HepG2 (cell line): ENCODE results near the gene DDAH1. TPM values are rescaled to one million over a fixed set of nuclear protein-coding genes. Genes with fewer than 3 reads are reported as not detected.

ENCODE experiments used
- ARID2 ChIP-seq: sonication (generic); formaldehyde crosslinking; IDR thresholded peaks from 2 replicates; pipeline ENCODE4 v1.8.1; 2022; ENCODE audit warnings: mild to moderate bottlenecking, missing genetic modification reagents, borderline replicate concordance
- BRF2 ChIP-seq: sonication (generic); formaldehyde crosslinking; IDR thresholded peaks from 2 replicates; pipeline ENCODE4 v1.8.1; 2022; ENCODE audit warnings: mild to moderate bottlenecking, missing genetic modification reagents
- CBX2 ChIP-seq, 2 experiments: fragments of 200-600 bp in 1 of 2; sonication (generic); formaldehyde crosslinking in 1 of 2; IDR thresholded peaks; 2 replicates each; pipeline versions ENCODE4 v1.7.0 to v1.8.1; 2018 to 2022; ENCODE audit warnings: low read depth in 2 of 2, low read length in 1 of 2, mild to moderate bottlenecking in 1 of 2, missing genetic modification reagents in 1 of 2
- CCAR2 ChIP-seq: fragments of 200-400 bp; formaldehyde crosslinking; optimal IDR thresholded peaks from 2 replicates; pipeline ENCODE3; 2018; ENCODE audit warnings: low read depth, mild to moderate bottlenecking, low read length, moderate library complexity
- DMAP1 ChIP-seq: IDR thresholded peaks from 2 replicates; pipeline ENCODE4 v1.6.1; 2016
- ELF3 ChIP-seq: IDR thresholded peaks from 2 replicates; pipeline ENCODE4 v1.6.1; 2016; ENCODE audit warnings: missing genetic modification reagents, missing compliant biosample characterization
- KLF6 ChIP-seq: IDR thresholded peaks from 2 replicates; pipeline ENCODE4 v1.8.0; 2016; ENCODE audit warnings: missing biosample characterization, missing genetic modification reagents
- LBX2 ChIP-seq: sonication (generic); formaldehyde crosslinking; IDR thresholded peaks from 2 replicates; pipeline ENCODE4 v1.5.0; 2020; ENCODE audit warnings: missing genetic modification reagents, mild to moderate bottlenecking, borderline replicate concordance
- MLLT10 ChIP-seq: sonication (generic); formaldehyde crosslinking; IDR thresholded peaks from 2 replicates; pipeline ENCODE4 v1.4.0; 2020; ENCODE audit warnings: missing genetic modification reagents
- MZF1 ChIP-seq: sonication (generic); formaldehyde crosslinking; IDR thresholded peaks from 2 replicates; pipeline ENCODE4 v1.8.1; 2023; ENCODE audit warnings: mild to moderate bottlenecking, missing genetic modification reagents, borderline replicate concordance
- NFATC3 ChIP-seq: sonication (generic); formaldehyde crosslinking; IDR thresholded peaks from 2 replicates; pipeline ENCODE4 v1.5.1; 2020; ENCODE audit warnings: mild to moderate bottlenecking, missing genetic modification reagents
- TRIM22 ChIP-seq: fragments of 450-650 bp; IDR thresholded peaks from 2 replicates; pipeline ENCODE4 v1.6.1; 2017
- ZNF121 ChIP-seq: sonication (generic); formaldehyde crosslinking; IDR thresholded peaks from 2 replicates; pipeline ENCODE4 v1.5.0; 2020; ENCODE audit warnings: mild to moderate bottlenecking, missing genetic modification reagents
- ZNF18 ChIP-seq: sonication (generic); formaldehyde crosslinking; IDR thresholded peaks from 2 replicates; pipeline ENCODE4 v1.8.0; 2022; ENCODE audit warnings: mild to moderate bottlenecking, missing genetic modification reagents; ENCODE audit not compliant: insufficient replicate concordance
- ZNF329 ChIP-seq: sonication (generic); formaldehyde crosslinking; IDR thresholded peaks from 2 replicates; pipeline ENCODE4 v1.9.0; 2021; ENCODE audit warnings: low read depth, mild to moderate bottlenecking, missing genetic modification reagents
- ZNF331 ChIP-seq: sonication (generic); formaldehyde crosslinking; IDR thresholded peaks from 2 replicates; pipeline ENCODE4 v1.4.0; 2020; ENCODE audit warnings: missing genetic modification reagents
- ZNF367 ChIP-seq: sonication (generic); formaldehyde crosslinking; IDR thresholded peaks from 2 replicates; pipeline ENCODE4 v1.4.0; 2020; ENCODE audit warnings: missing genetic modification reagents, borderline replicate concordance
- ZNF451 ChIP-seq: sonication (generic); formaldehyde crosslinking; IDR thresholded peaks from 2 replicates; pipeline ENCODE4 v1.5.0; 2020; ENCODE audit warnings: mild to moderate bottlenecking, missing genetic modification reagents
- ZNF652 ChIP-seq: IDR thresholded peaks from 2 replicates; pipeline ENCODE4 v1.6.1; 2016; ENCODE audit warnings: low read depth, borderline replicate concordance
- ZNF720 ChIP-seq: sonication (generic); formaldehyde crosslinking; IDR thresholded peaks from 2 replicates; pipeline ENCODE4 v1.4.0; 2020; ENCODE audit warnings: missing genetic modification reagents
- ZNF737 ChIP-seq: sonication (generic); formaldehyde crosslinking; IDR thresholded peaks from 2 replicates; pipeline ENCODE4 v1.5.0; 2020; ENCODE audit warnings: missing genetic modification reagents, mild to moderate bottlenecking, borderline replicate concordance
- ZSCAN29 ChIP-seq: sonication (generic); formaldehyde crosslinking; conservative IDR thresholded peaks from 2 replicates; pipeline ENCODE4 v1.4.0; 2020; ENCODE audit warnings: mild to moderate bottlenecking, missing genetic modification reagents
- polyA plus RNA-seq, 8 experiments: library from polyadenylated mRNA; depleted of rRNA in 3 of 8; stranded (reverse) in 7 of 8; unstranded in 1 of 8; fragments of >200 nt; fragmentation: Illumina TruSeq in 4 of 8; extraction: Trizol in 4 of 8; gene quantifications; 2 replicates each; pipeline versions ENCODE4 v1.2.1 to v1.2.3, GENCODE V29; 2011 to 2016; ENCODE audit warnings: low read depth in 4 of 8, missing spikeins in 1 of 8, mixed read lengths in 1 of 8; ENCODE audit not compliant: insufficient read depth in 1 of 8
- total RNA-seq, 5 experiments: library from RNA; depleted of rRNA; stranded (reverse); fragments of >200 nt; fragmentation: Illumina TruSeq; extraction: Trizol; gene quantifications; 2 replicates each; pipeline ENCODE4 v1.2.3, GENCODE V29; 2016; ENCODE audit warnings: low read depth in 1 of 5
- TF ChIP-seq, protein P1 (sequence below): sonication (generic); formaldehyde crosslinking; IDR thresholded peaks from 2 replicates; pipeline ENCODE4 v1.5.1; 2020; ENCODE audit warnings: missing genetic modification reagents, mild to moderate bottlenecking, borderline replicate concordance
- TF ChIP-seq, protein P2 (sequence below): sonication (generic); formaldehyde crosslinking; IDR thresholded peaks from 2 replicates; pipeline ENCODE4 v1.8.0; 2022; ENCODE audit warnings: mild to moderate bottlenecking, missing genetic modification reagents

The DDAH1 gene
- total and polyA plus RNA-seq, 2 of the 13 experiments (the other 11 are each of a cell fraction or from before 2014, with no cell fraction given) = 39.7 to 64.4 TPM

GRCh38 chr1:85328713-85329397, 136.1 kb downstream of the DDAH1 start (continued):
- TF ChIP-seq ZNF121 (CRISPR knock-in tag) (no peak), CCAR2 (no peak), ZNF652 (peak; percentile 52; the same call in 1 of the 2 replicates), BRF2 (CRISPR knock-in tag) (no peak), ZSCAN29 (CRISPR knock-in tag) (no peak), ZNF331 (CRISPR knock-in tag) (peak; percentile 86), MZF1 (CRISPR knock-in tag) (no peak), ZNF720 (CRISPR knock-in tag) (no peak), TRIM22 (no peak), CBX2 (IDR thresholded peaks at IDR 0.05; ENCODE audit: low read depth, low read length) (no peak), CBX2 (CRISPR knock-in tag; IDR thresholded peaks at IDR 0.05; ENCODE audit: low read depth) (no peak), ZNF737 (CRISPR knock-in tag) (no peak), ZNF329 (CRISPR knock-in tag) (no peak), KLF6 (peak; percentile 57), ZNF451 (CRISPR knock-in tag) (no peak), MLLT10 (no peak), LBX2 (CRISPR knock-in tag) (no peak), NFATC3 (CRISPR knock-in tag) (no peak), ZNF367 (CRISPR knock-in tag) (no peak), DMAP1 (CRISPR knock-in tag) (peak; percentile 67; the same call in 1 of the 2 replicates), ZNF18 (CRISPR knock-in tag) (peak; percentile 87), ELF3 (CRISPR knock-in tag) (peak; percentile 97), ARID2 (CRISPR knock-in tag) (no peak)
- TF ChIP-seq, protein P1, sequence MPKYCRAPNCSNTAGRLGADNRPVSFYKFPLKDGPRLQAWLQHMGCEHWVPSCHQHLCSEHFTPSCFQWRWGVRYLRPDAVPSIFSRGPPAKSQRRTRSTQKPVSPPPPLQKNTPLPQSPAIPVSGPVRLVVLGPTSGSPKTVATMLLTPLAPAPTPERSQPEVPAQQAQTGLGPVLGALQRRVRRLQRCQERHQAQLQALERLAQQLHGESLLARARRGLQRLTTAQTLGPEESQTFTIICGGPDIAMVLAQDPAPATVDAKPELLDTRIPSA (CRISPR knock-in tag) = no peak
- TF ChIP-seq, protein P2, sequence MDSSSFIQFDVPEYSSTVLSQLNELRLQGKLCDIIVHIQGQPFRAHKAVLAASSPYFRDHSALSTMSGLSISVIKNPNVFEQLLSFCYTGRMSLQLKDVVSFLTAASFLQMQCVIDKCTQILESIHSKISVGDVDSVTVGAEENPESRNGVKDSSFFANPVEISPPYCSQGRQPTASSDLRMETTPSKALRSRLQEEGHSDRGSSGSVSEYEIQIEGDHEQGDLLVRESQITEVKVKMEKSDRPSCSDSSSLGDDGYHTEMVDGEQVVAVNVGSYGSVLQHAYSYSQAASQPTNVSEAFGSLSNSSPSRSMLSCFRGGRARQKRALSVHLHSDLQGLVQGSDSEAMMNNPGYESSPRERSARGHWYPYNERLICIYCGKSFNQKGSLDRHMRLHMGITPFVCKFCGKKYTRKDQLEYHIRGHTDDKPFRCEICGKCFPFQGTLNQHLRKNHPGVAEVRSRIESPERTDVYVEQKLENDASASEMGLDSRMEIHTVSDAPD (CRISPR knock-in tag) = 0 out of 2 replicates have a peak, but pooled peaks have one; percentile 46
